ENCODE results near the gene FGFR3.
A peak's percentile ranks its signal among the peaks of the same experiment; 100 is the strongest.

Gene FGFR3

GRCh38 chr4:1792832-1793495 lies at the start of gene FGFR3:
Gene FGFR3, plus strand, starts transcription at chr4:1793293. Its CDS starts 642 bp downstream, at chr4:1793935.
- DNase-seq, result no peak

GRCh38 chr4:1743551-1743950 lies 49.5 kb upstream of the FGFR3 start:
- DNase-seq, result no peak

- DNase-seq, result no peak
Observed at GRCh38 chr4:1743975-1744374, 49.1 kb upstream of the FGFR3 start.

- no peak for DNase-seq
Observed at GRCh38 chr4:1744552-1744951, 48.5 kb upstream of the FGFR3 start.

- DNase-seq, result no peak
Observed at GRCh38 chr4:1745165-1745564, 47.9 kb upstream of the FGFR3 start.

- DNase-seq, result no peak
Observed at GRCh38 chr4:1745697-1746096, 47.4 kb upstream of the FGFR3 start.

- no peak for DNase-seq
Observed at GRCh38 chr4:1746265-1746691, 46.8 kb upstream of the FGFR3 start.

GRCh38 chr4:1746919-1747602 lies 46.0 kb upstream of the FGFR3 start:
- DNase-seq, result no peak

- no peak for DNase-seq
Observed at GRCh38 chr4:1747603-1747967, 45.5 kb upstream of the FGFR3 start.

GRCh38 chr4:1748465-1748995 lies 44.6 kb upstream of the FGFR3 start:
- peak; percentile 73 for DNase-seq

GRCh38 chr4:1749370-1749769 lies 43.7 kb upstream of the FGFR3 start:
- DNase-seq, result no peak

- no peak for DNase-seq
Observed at GRCh38 chr4:1749826-1750225, 43.3 kb upstream of the FGFR3 start.

GRCh38 chr4:1750381-1751154 lies 42.5 kb upstream of the FGFR3 start:
- no peak for DNase-seq

GRCh38 chr4:1751155-1751918 lies 41.8 kb upstream of the FGFR3 start:
- no peak for DNase-seq

- no peak for DNase-seq
Observed at GRCh38 chr4:1751919-1752283, 41.2 kb upstream of the FGFR3 start.

GRCh38 chr4:1752284-1753041 lies 40.6 kb upstream of the FGFR3 start:
- DNase-seq, result no peak

- DNase-seq, result no peak
Observed at GRCh38 chr4:1753294-1753696, 39.8 kb upstream of the FGFR3 start.

GRCh38 chr4:1753697-1754311 lies 39.3 kb upstream of the FGFR3 start:
- no peak for DNase-seq

- DNase-seq, result no peak
Observed at GRCh38 chr4:1754336-1754735, 38.8 kb upstream of the FGFR3 start.

GRCh38 chr4:1755297-1755696 lies 37.8 kb upstream of the FGFR3 start:
- DNase-seq, result no peak

- no peak for DNase-seq
Observed at GRCh38 chr4:1756079-1756478, 37.0 kb upstream of the FGFR3 start.

Data from KG1 (cell line).